K562 (cell line): Measurements from ENCODE around the gene SLC18A3. TPM values are rescaled to one million over a fixed set of nuclear protein-coding genes. Genes with fewer than 3 reads are reported as not detected.

Experiments
- ATAC-seq: fragments of 200-7000 bp; cut with Tn5 transposase; 3 replicates; pipeline ENCODE4 v1.9.1; 2020; ENCODE audit warnings: moderate library complexity
- BruUV-seq: library from RNA; stranded (reverse); fragments of 400-500 nt; replicated peaks from 2 replicates; lab custom pipeline; 2021; lab: Mats Ljungman, UMichigan
- CTCF ChIA-PET: fragments of 300-600 bp; formaldehyde crosslinking; extraction: SDS; loops from one replicate; lab custom pipeline; 2021; ENCODE audit warnings: low intra/inter-chr PET ratio; lab: Yijun Ruan, JAX
- POLR2A ChIA-PET: fragments of 300-600, 350-650 bp; sonication (Branson Sonifier 250); formaldehyde crosslinking; extraction: SDS; loops from one replicate; lab custom pipeline; 2021; ENCODE audit warnings: antibody characterized with exemption, inconsistent platforms; lab: Yijun Ruan, JAX
- DNase-seq, 4 experiments: peaks; one replicate each; pipeline versions ENCODE4 v3.0.0 to v3.0.0-alpha.2; 2011 to 2018; ENCODE audit warnings: low spot score in 3 of 4, mixed read lengths in 3 of 4; ENCODE audit errors: extremely low read depth in 1 of 4
- FAIRE-seq: peaks from 2 replicates; lab custom pipeline; 2011; peaks lifted over from hg19 to GRCh38; lab: Jason Lieb, UNC
- H2AFZ ChIP-seq: 2 replicates; pipeline ENCODE4 v1.6.0; 2011; ENCODE audit warnings: low read depth, low read length, control low read depth, inconsistent platforms
- H3K27ac ChIP-seq: fragments of 200-600 bp; 3 replicates; pipeline ENCODE4 v1.8.0; 2011; ENCODE audit warnings: low read depth, mild to moderate bottlenecking, control low read depth, inconsistent platforms, low read length, moderate library complexity, mixed read lengths; ENCODE audit errors: extremely low read depth
- H3K27me3 ChIP-seq, 2 experiments: fragments of 300-600 bp in 1 of 2; 2 replicates in 1 of 2; 3 replicates in 1 of 2; pipeline versions ENCODE4 v1.6.0 to v1.8.0; 2011; ENCODE audit warnings: inconsistent platforms in 2 of 2, low read length in 2 of 2, mild to moderate bottlenecking in 1 of 2, mixed read lengths in 1 of 2, moderate library complexity in 1 of 2; ENCODE audit not compliant: control insufficient read depth in 2 of 2, insufficient read depth in 2 of 2
- H3K36me3 ChIP-seq: fragments of 300-600 bp; 3 replicates; pipeline ENCODE4 v1.8.0; 2011; ENCODE audit warnings: mild to moderate bottlenecking, low read length, inconsistent platforms; ENCODE audit not compliant: control insufficient read depth, insufficient read depth
- H3K4me1 ChIP-seq, 2 experiments: fragments of 200-600 bp in 1 of 2; replicated peaks in 1 of 2; 2 replicates in 1 of 2; 3 replicates in 1 of 2; pipeline versions ENCODE4 v1.5.1 to v1.8.0; 2011; ENCODE audit warnings: inconsistent platforms in 2 of 2, low read length in 2 of 2, mild to moderate bottlenecking in 1 of 2, mixed read lengths in 1 of 2, moderate library complexity in 1 of 2; ENCODE audit not compliant: control insufficient read depth in 2 of 2, insufficient read depth in 2 of 2
- H3K4me2 ChIP-seq: 2 replicates; pipeline ENCODE4 v1.6.1; 2011; ENCODE audit warnings: low read length, control low read depth, inconsistent platforms, mixed read lengths; ENCODE audit not compliant: insufficient read depth
- H3K4me3 ChIP-seq: fragments of 200-600 bp; sonication (generic), shearing (Covaris generic); 2 replicates; pipeline ENCODE4 v1.5.1; 2016; ENCODE audit warnings: control low read depth, inconsistent platforms
- H3K79me2 ChIP-seq: fragments of 200-600 bp; 3 replicates; pipeline ENCODE4 v1.8.0; 2011; ENCODE audit warnings: low read length, inconsistent platforms; ENCODE audit not compliant: control insufficient read depth, insufficient read depth
- H3K9ac ChIP-seq, 2 experiments: 2 replicates each; pipeline versions ENCODE4 v1.6.0 to v1.6.1; 2011; ENCODE audit warnings: low read depth in 2 of 2, low read length in 2 of 2, control low read depth in 1 of 2, inconsistent platforms in 1 of 2, mild to moderate bottlenecking in 1 of 2, mixed read lengths in 1 of 2; ENCODE audit not compliant: insufficient read depth in 1 of 2
- H3K9me1 ChIP-seq: one replicate; pipeline ENCODE4 v1.6.0; 2011; ENCODE audit warnings: inconsistent platforms, mild to moderate bottlenecking, low read length, moderate library complexity; ENCODE audit not compliant: control insufficient read depth, insufficient read depth
- H3K9me3 ChIP-seq: replicated peaks from 2 replicates; pipeline ENCODE4 v1.5.1; 2011; ENCODE audit warnings: low read depth, low read length, inconsistent platforms; ENCODE audit not compliant: control insufficient read depth, insufficient read depth
- H4K20me1 ChIP-seq: replicated peaks from 2 replicates; pipeline ENCODE4 v1.6.1; 2011; ENCODE audit warnings: low read length, inconsistent platforms, mixed read lengths; ENCODE audit not compliant: control insufficient read depth, insufficient read depth
- NFYB ChIP-seq: IDR thresholded peaks from 2 replicates; pipeline ENCODE4 v1.6.1; 2011; ENCODE audit warnings: mild to moderate bottlenecking, moderate library complexity; ENCODE audit not compliant: insufficient read length; ENCODE audit errors: extremely low read depth
- PML ChIP-seq: IDR thresholded peaks from 2 replicates; pipeline ENCODE4 v1.6.1; 2012; ENCODE audit warnings: low read length, inconsistent platforms
- RBFOX2 ChIP-seq: fragments of 200-400 bp; formaldehyde crosslinking; IDR thresholded peaks from 2 replicates; pipeline ENCODE4 v1.6.1; 2017; ENCODE audit warnings: low read depth, mild to moderate bottlenecking, low read length, moderate library complexity
- SIRT6 ChIP-seq: IDR thresholded peaks from one replicate; pipeline ENCODE4 v1.6.1; 2012; ENCODE audit warnings: low read depth, mild to moderate bottlenecking, control low read depth, inconsistent platforms, low read length, moderate library complexity
- ZNF695 ChIP-seq: fragments of 450-650 bp; formaldehyde crosslinking; IDR thresholded peaks from 2 replicates; pipeline ENCODE4 v1.4.0; 2020; ENCODE audit warnings: mild to moderate bottlenecking, moderate library complexity
- WGBS: fragments of 100-300 bp; shearing (Covaris generic); methylation state at CpG from one replicate; pipeline ENCODE4 v1.1.6; 2016; ENCODE audit warnings: low coverage, mixed read lengths; ENCODE audit not compliant: insufficient coverage; ENCODE audit errors: missing lambda C conversion rate; 5-methylcytosine and 5-hydroxymethylcytosine counted together
- in situ Hi-C: fragments of 300-500 bp; cut with MboI; formaldehyde crosslinking; loops from 4 replicates; pipeline ENCODE4 v1.15.0; 2018; ENCODE audit warnings: inconsistent platforms, mixed read lengths
- intact Hi-C: fragments of 100-400 bp; cut with micrococcal nuclease; formaldehyde crosslinking; loops from 2 replicates; pipeline ENCODE4 v1.14.2; 2022
- polyA plus RNA-seq, 8 experiments: library from polyadenylated mRNA; depleted of rRNA in 4 of 8; stranded (reverse) in 5 of 8; unstranded in 3 of 8; fragments of >200 nt; fragmentation: Nextera tagmentation in 2 of 8; fragmentation: Illumina TruSeq in 1 of 8; extraction: Ambion mirVana in 2 of 8; extraction: Trizol in 1 of 8; gene quantifications; 2 replicates each; pipeline versions ENCODE4 v1.2.1 to v1.2.3, GENCODE V29; 2011 to 2014; ENCODE audit warnings: inconsistent platforms in 1 of 8, missing spikeins in 1 of 8
- total RNA-seq, 7 experiments: library from RNA; depleted of rRNA in 6 of 7; stranded (reverse); fragments of >200 nt in 6 of 7; fragmentation: Illumina TruSeq in 2 of 7; extraction: Trizol in 2 of 7; gene quantifications; 2 replicates each; pipeline versions ENCODE4 v1.2.1 to v1.2.3, GENCODE V29; 2011 to 2021; ENCODE audit warnings: low replicate concordance in 1 of 7
- TF ChIP-seq, protein P1 (sequence below), 3 experiments: IDR thresholded peaks in 2 of 3; conservative IDR thresholded peaks in 1 of 3; 2 replicates each; pipeline ENCODE4 v1.5.1; 2011 to 2012; ENCODE audit warnings: low read length in 3 of 3, mild to moderate bottlenecking in 3 of 3, control low read depth in 2 of 3, improper control_type of control experiment in 1 of 3, inconsistent platforms in 1 of 3, low read depth in 1 of 3, mixed read lengths in 1 of 3, moderate library complexity in 1 of 3; ENCODE audit not compliant: insufficient read depth in 2 of 3

The SLC18A3 gene
- total and polyA plus RNA-seq, 9 of the 15 experiments (the other 6 are each of a cell fraction or from before 2014, with no cell fraction given): not detected

DNA sequence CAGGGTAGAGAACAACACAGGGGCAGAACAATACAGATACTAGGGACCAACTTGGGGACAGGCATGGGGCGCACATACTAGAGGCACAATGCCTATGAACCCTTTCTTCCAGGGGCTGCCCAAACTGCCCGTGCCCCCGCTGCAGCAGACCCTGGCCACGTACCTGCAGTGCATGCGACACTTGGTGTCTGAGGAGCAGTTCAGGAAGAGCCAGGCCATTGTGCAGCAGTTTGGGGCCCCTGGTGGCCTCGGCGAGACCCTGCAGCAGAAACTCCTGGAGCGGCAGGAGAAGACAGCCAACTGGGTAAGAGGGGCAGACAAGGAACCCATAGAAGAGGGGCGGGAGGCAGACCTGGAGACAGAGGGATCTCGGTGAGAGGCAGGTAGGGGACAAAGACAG is 9.5 kb downstream of the SLC18A3 start:
- H3K4me1 ChIP-seq: peaks cover 0 to 3% of the 10 kb centered on the region in 2 experiments; a peak in 1 of 5 replicates
- no peak overlapping the region for H3K4me3 ChIP-seq
- ChIA-PET CTCF (no interaction called here), POLR2A (interaction anchor here (0.5 kb wide), 1 partner anchor 148 kb away, joined by 4 read pairs; no protein-coding TSS in a partner anchor)
- DNase-seq (peak in 2 of 4 experiments; percentile 27 to 31), FAIRE-seq (no peak), ATAC-seq (peak; percentile 58)
- H3K9ac ChIP-seq: no peak overlapping the region
- no peak overlapping the region for H3K27ac ChIP-seq
- no peaks in the 10 kb centered on the region for H3K79me2 ChIP-seq
- 0% methylated on average over 10 of the region's 10 CpGs for WGBS
- H3K9me1 ChIP-seq: no peaks in the 10 kb centered on the region
- H3K4me2 ChIP-seq: no peak overlapping the region
- in situ Hi-C loops: no loop called here
- BruUV-seq: no TSS peak
- H3K9me3 ChIP-seq: no peaks in the 10 kb centered on the region
- H3K27me3 ChIP-seq: peaks cover 13 to 46% of the 10 kb centered on the region in 2 experiments
- H4K20me1 ChIP-seq: peaks cover 6% of the 10 kb centered on the region; the same call in 1 of the 2 replicates
- no peak for TF ChIP-seq ZNF695
- TF ChIP-seq RBFOX2: no peak
- no peak for TF ChIP-seq PML
- TF ChIP-seq SIRT6: no peak
- TF ChIP-seq, protein P1, sequence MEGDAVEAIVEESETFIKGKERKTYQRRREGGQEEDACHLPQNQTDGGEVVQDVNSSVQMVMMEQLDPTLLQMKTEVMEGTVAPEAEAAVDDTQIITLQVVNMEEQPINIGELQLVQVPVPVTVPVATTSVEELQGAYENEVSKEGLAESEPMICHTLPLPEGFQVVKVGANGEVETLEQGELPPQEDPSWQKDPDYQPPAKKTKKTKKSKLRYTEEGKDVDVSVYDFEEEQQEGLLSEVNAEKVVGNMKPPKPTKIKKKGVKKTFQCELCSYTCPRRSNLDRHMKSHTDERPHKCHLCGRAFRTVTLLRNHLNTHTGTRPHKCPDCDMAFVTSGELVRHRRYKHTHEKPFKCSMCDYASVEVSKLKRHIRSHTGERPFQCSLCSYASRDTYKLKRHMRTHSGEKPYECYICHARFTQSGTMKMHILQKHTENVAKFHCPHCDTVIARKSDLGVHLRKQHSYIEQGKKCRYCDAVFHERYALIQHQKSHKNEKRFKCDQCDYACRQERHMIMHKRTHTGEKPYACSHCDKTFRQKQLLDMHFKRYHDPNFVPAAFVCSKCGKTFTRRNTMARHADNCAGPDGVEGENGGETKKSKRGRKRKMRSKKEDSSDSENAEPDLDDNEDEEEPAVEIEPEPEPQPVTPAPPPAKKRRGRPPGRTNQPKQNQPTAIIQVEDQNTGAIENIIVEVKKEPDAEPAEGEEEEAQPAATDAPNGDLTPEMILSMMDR (IDR thresholded peaks at IDR 0.05 in 2 of 3, conservative IDR thresholded peaks at IDR 0.05 in 1 of 3; ENCODE audit: insufficient read depth in 2 of 3, low read depth in 1 of 3, low read length in 3 of 3): peak; percentile 27 to 39 (median 36); a peak in 3 of 6 replicates
- TF ChIP-seq NFYB: no peak
- H3K36me3 ChIP-seq: no peaks in the 10 kb centered on the region
- H2AFZ ChIP-seq: no peak overlapping the region
- intact Hi-C loops: no loop called here
